ENCODE results near the gene EPHA7.

DNA sequence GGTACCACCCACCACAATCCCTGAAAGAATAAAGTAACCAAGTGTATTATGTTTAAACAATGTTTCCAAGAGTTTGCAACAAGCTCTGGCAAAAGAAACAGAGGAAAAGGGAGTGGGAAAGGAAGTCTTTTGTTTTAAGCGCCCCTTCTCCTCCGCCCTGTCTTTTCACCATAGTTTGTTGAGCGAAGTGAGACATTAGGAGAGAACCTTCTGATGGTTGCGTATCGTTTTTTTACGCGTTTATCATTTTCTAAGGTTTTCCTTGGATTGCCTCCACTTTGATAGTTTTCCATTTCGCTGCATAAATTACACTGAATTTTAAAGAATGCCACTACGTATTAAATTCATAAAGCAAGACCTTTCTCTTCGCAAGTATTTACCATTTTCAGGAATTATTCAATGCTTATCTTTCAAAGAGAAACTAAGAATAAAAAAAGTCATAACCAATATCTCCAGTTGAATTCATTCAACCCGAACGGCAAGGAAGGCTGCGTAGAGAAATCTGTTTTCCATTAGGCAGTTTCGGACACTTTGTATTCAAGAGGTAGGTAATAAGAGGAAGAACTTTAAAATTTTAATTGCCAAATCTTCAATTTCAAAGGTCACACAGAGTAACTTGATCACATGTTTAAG, 920 bp upstream of the EPHA7 start:
- TF ChIP-seq, protein P1, sequence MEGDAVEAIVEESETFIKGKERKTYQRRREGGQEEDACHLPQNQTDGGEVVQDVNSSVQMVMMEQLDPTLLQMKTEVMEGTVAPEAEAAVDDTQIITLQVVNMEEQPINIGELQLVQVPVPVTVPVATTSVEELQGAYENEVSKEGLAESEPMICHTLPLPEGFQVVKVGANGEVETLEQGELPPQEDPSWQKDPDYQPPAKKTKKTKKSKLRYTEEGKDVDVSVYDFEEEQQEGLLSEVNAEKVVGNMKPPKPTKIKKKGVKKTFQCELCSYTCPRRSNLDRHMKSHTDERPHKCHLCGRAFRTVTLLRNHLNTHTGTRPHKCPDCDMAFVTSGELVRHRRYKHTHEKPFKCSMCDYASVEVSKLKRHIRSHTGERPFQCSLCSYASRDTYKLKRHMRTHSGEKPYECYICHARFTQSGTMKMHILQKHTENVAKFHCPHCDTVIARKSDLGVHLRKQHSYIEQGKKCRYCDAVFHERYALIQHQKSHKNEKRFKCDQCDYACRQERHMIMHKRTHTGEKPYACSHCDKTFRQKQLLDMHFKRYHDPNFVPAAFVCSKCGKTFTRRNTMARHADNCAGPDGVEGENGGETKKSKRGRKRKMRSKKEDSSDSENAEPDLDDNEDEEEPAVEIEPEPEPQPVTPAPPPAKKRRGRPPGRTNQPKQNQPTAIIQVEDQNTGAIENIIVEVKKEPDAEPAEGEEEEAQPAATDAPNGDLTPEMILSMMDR (IDR thresholded peaks at IDR 0.05 in 4 of 5, conservative IDR thresholded peaks at IDR 0.05 in 1 of 5) = no peak
- no peak for TF ChIP-seq POLR2A (IDR thresholded peaks at IDR 0.05)
